HG03565 (cell line): ENCODE results near the gene CRB2.

Experiments used
- ATAC-seq: cut with Tn5 transposase; IDR thresholded peaks from one replicate; pipeline ENCODE4 v1.9.1; 2021; ENCODE audit warnings: mild to moderate bottlenecking, moderate library complexity; ENCODE audit not compliant: unreplicated experiment

CRB2 gene

GRCh38 chr9:123361731-123362510, 5.9 kb downstream of the CRB2 start:
- ATAC-seq: no peak

- no peak for ATAC-seq
These were observed 6.9 kb downstream of the CRB2 start for GRCh38 chr9:123362856-123363255.

- no peak for ATAC-seq
These were observed 8.3 kb downstream of the CRB2 start for GRCh38 chr9:123364241-123364824.

GRCh38 chr9:123365287-123365880, 9.4 kb downstream of the CRB2 start:
- ATAC-seq: no peak

- no peak for ATAC-seq
These were observed 10.0 kb downstream of the CRB2 start for GRCh38 chr9:123365881-123366528.

GRCh38 chr9:123368023-123368422, 12.0 kb downstream of the CRB2 start:
- ATAC-seq: no peak

- no peak for ATAC-seq
These were observed 12.6 kb downstream of the CRB2 start for GRCh38 chr9:123368536-123369153.

- ATAC-seq: no peak
These were observed 13.3 kb downstream of the CRB2 start for GRCh38 chr9:123369296-123369695.

- ATAC-seq: no peak
These were observed 14.1 kb downstream of the CRB2 start for GRCh38 chr9:123370108-123370507.

- no peak for ATAC-seq
These were observed 14.7 kb downstream of the CRB2 start for GRCh38 chr9:123370526-123371227.

GRCh38 chr9:123371228-123371584, 15.2 kb downstream of the CRB2 start:
- no peak for ATAC-seq

GRCh38 chr9:123371805-123372590, 16.0 kb downstream of the CRB2 start:
- no peak for ATAC-seq

GRCh38 chr9:123372766-123373446, 16.9 kb downstream of the CRB2 start:
- ATAC-seq: no peak

- no peak for ATAC-seq
These were observed 17.5 kb downstream of the CRB2 start for GRCh38 chr9:123373447-123373923.

- no peak for ATAC-seq
These were observed 17.9 kb downstream of the CRB2 start for GRCh38 chr9:123373946-123374345.

GRCh38 chr9:123375469-123376132, 19.6 kb downstream of the CRB2 start:
- ATAC-seq: no peak

- no peak for ATAC-seq
These were observed 20.4 kb downstream of the CRB2 start for GRCh38 chr9:123376218-123377071.
